Prostate gland (tissue), 2 donors: Measurements from ENCODE around the gene NECAP2. TPM values are rescaled to one million over a fixed set of nuclear protein-coding genes. Genes with fewer than 3 reads are reported as not detected.
"Not testable (repeated sequence)": the region's sequence is repeated elsewhere in the genome, so short reads cannot be mapped to it uniquely, and the experiment has no call there.

Experiments
- DNase-seq: peaks from one replicate; pipeline ENCODE4 v3.0.0-alpha.2; 2019; ENCODE audit warnings: low spot score
- H3K27ac ChIP-seq, 2 donors: fragments of 200-600 bp; sonication (generic); 2 replicates each; pipeline ENCODE4 v1.5.1; 2017 to 2019
- H3K27me3 ChIP-seq: fragments of 200-600 bp; sonication (generic); replicated peaks from 2 replicates; pipeline ENCODE4 v1.5.1; 2019; ENCODE audit not compliant: insufficient read depth
- H3K36me3 ChIP-seq, 2 donors: fragments of 200-600 bp; sonication (generic); 1 replicate in 1 of 2; 2 replicates in 1 of 2; pipeline versions ENCODE4 v1.5.1 to v1.8.1; 2017 to 2019
- H3K4me1 ChIP-seq: fragments of 200-600 bp; sonication (generic); replicated peaks from 2 replicates; pipeline ENCODE4 v1.5.1; 2019
- H3K4me3 ChIP-seq, 2 donors: fragments of 200-600 bp; sonication (generic); 2 replicates each; pipeline ENCODE4 v1.5.1; 2017 to 2019
- H3K9me3 ChIP-seq: fragments of 200-600 bp; sonication (generic); 2 replicates; pipeline ENCODE4 v1.5.1; 2017
- CTCF ChIP-seq, 4 experiments: fragments of 200-600 bp in 2 of 4; fragments of 450-650 bp in 2 of 4; sonication (generic) in 2 of 4; IDR thresholded peaks; 1 replicate in 3 of 4; 2 replicates in 1 of 4; pipeline ENCODE4 v1.5.1; 2016 to 2019; ENCODE audit warnings: antibody characterized with exemption in 4 of 4, mild to moderate bottlenecking in 2 of 4, moderate library complexity in 2 of 4
- POLR2A ChIP-seq: fragments of 450-650 bp; IDR thresholded peaks from one replicate; pipeline ENCODE4 v1.6.1; 2016; ENCODE audit warnings: antibody characterized with exemption, mild to moderate bottlenecking
- POLR2AphosphoS5 ChIP-seq: sonication (generic); formaldehyde crosslinking; IDR thresholded peaks from one replicate; pipeline ENCODE4 v1.6.1; 2017; ENCODE audit warnings: antibody characterized with exemption
- whole genome bisulfite sequencing: methylation state at CpG from one replicate; pipeline ENCODE4 v1.1.5; 2018; 5-methylcytosine and 5-hydroxymethylcytosine counted together
- intact Hi-C: fragments of 100-400 bp; cut with DNase I; formaldehyde crosslinking; loops from one replicate; pipeline ENCODE4 v1.14.2; 2022
- total RNA-seq, 2 donors: library from RNA; depleted of rRNA; stranded (reverse); fragments of >200 nt; gene quantifications; one replicate each; pipeline ENCODE4 v1.1.0, GENCODE V29; 2016

NECAP2 gene
- total RNA-seq, 2 donors from 2014 or later, result 43.7 to 106 TPM

GRCh38 chr1:16491056-16491675 lies 50.6 kb downstream of the NECAP2 start:
- WGBS, result 82% methylated on average over 9 of the region's 9 CpGs
- no peak for TF ChIP-seq POLR2A
- TF ChIP-seq POLR2AphosphoS5, result no peak
- no peak for TF ChIP-seq CTCF (IDR thresholded peaks at IDR 0.05)
- Histone ChIP-seq H3K36me3 (no peaks in the 10 kb centered on the region), H3K4me1 (no peaks in the 10 kb centered on the region), H3K27me3 (no peaks in the 10 kb centered on the region), H3K9me3 (no peaks in the 10 kb centered on the region), H3K4me3 (no peak overlapping the region), H3K27ac (no peak overlapping the region)
- no peak for DNase-seq
- intact Hi-C loops, result no loop called here

- H3K36me3 ChIP-seq, H3K4me3 ChIP-seq, H3K9me3 ChIP-seq, intact Hi-C loops, H3K4me1 ChIP-seq, DNase-seq, H3K27ac ChIP-seq, H3K27me3 ChIP-seq: not testable (repeated sequence)
- 73% methylated on average over 7 of the region's 7 CpGs for WGBS
These were observed 52.4 kb downstream of the NECAP2 start for GRCh38 chr1:16492937-16493336.

GRCh38 chr1:16493731-16494130 lies 53.2 kb downstream of the NECAP2 start:
- DNase-seq, result not testable (repeated sequence)

GRCh38 chr1:16497474-16497904 lies 57.0 kb downstream of the NECAP2 start:
- H3K27me3 ChIP-seq, intact Hi-C loops, H3K9me3 ChIP-seq, H3K4me1 ChIP-seq, H3K27ac ChIP-seq, H3K36me3 ChIP-seq, H3K4me3 ChIP-seq, DNase-seq: not testable (repeated sequence)
- 84% methylated on average over 5 of the region's 5 CpGs for WGBS

More at GRCh38 chr1:16493731-16494130, 53.2 kb downstream of the NECAP2 start:
- intact Hi-C loops, H3K36me3 ChIP-seq, H3K4me1 ChIP-seq, H3K27ac ChIP-seq, H3K9me3 ChIP-seq, H3K27me3 ChIP-seq, H3K4me3 ChIP-seq: not testable (repeated sequence)
- whole genome bisulfite sequencing, result 77% methylated on average over 9 of the region's 9 CpGs

GRCh38 chr1:16498047-16498446 lies 57.5 kb downstream of the NECAP2 start:
- H3K4me1 ChIP-seq, DNase-seq, intact Hi-C loops, H3K36me3 ChIP-seq, H3K27me3 ChIP-seq, H3K9me3 ChIP-seq: not testable (repeated sequence)
- Histone ChIP-seq H3K4me3 (peak overlapping the region; percentile 73 to 92), H3K27ac (peak overlapping the region; percentile 77 to 86)
- WGBS, result 34% methylated on average over 10 of the region's 10 CpGs

- TF ChIP-seq POLR2AphosphoS5 (peak; percentile 30), POLR2A (peak; percentile 52), CTCF (IDR thresholded peaks at IDR 0.05) (peak in 3 of 4 experiments; percentile 18 to 42 (median 29))
- Histone ChIP-seq H3K4me3 (peak overlapping the region; percentile 73 to 92), H3K27ac (peak overlapping the region; percentile 77 to 86), H3K27me3 (no peaks in the 10 kb centered on the region), H3K36me3 (no peaks in the 10 kb centered on the region), H3K4me1 (no peaks in the 10 kb centered on the region), H3K9me3 (no peaks in the 10 kb centered on the region)
- intact Hi-C loops, result no loop called here
- peak; percentile 88 for DNase-seq
- 2% methylated on average over 29 of the region's 108 CpGs for WGBS
These were observed 58.3 kb downstream of the NECAP2 start for GRCh38 chr1:16498573-16499413.

GRCh38 chr1:16500466-16500865 lies 59.9 kb downstream of the NECAP2 start:
- H3K4me3 ChIP-seq, H3K27me3 ChIP-seq, H3K27ac ChIP-seq, H3K9me3 ChIP-seq, H3K4me1 ChIP-seq, DNase-seq, intact Hi-C loops, H3K36me3 ChIP-seq: not testable (repeated sequence)
- WGBS, result 91% methylated on average over 11 of the region's 11 CpGs

GRCh38 chr1:16500975-16501374 lies 60.5 kb downstream of the NECAP2 start:
- H3K27me3 ChIP-seq, intact Hi-C loops, H3K9me3 ChIP-seq, DNase-seq, H3K36me3 ChIP-seq, H3K4me1 ChIP-seq, H3K4me3 ChIP-seq, H3K27ac ChIP-seq: not testable (repeated sequence)
- WGBS, result 90% methylated on average over 5 of the region's 5 CpGs

GRCh38 chr1:16501446-16501845 lies 60.9 kb downstream of the NECAP2 start:
- H3K9me3 ChIP-seq, result not testable (repeated sequence)

More at GRCh38 chr1:16501446-16501845, 60.9 kb downstream of the NECAP2 start:
- H3K4me1 ChIP-seq, intact Hi-C loops, H3K4me3 ChIP-seq, H3K27me3 ChIP-seq, DNase-seq, H3K27ac ChIP-seq, H3K36me3 ChIP-seq: not testable (repeated sequence)
- WGBS, result 58% methylated on average over 3 of the region's 8 CpGs
